NT2/D1 (cell line): ENCODE data around the gene HNRNPUL2.

Source experiments
- SUZ12 ChIP-seq: IDR thresholded peaks from 2 replicates; pipeline ENCODE4 v1.6.1; 2011; ENCODE audit not compliant: insufficient read length, insufficient read depth; ENCODE audit errors: extremely low read depth
- YY1 ChIP-seq: IDR thresholded peaks from 2 replicates; pipeline ENCODE4 v1.6.1; 2011; ENCODE audit not compliant: insufficient read length, insufficient read depth

- no peak for TF ChIP-seq YY1
- TF ChIP-seq SUZ12, result no peak
Observed at GRCh38 chr11:62770778-62771143, 43.5 kb upstream of the HNRNPUL2 start.
